GM12892 (cell line): ENCODE measurements around the gene GOT1.

ENCODE experiments used
- POLR2A ChIP-seq: IDR thresholded peaks from 2 replicates; pipeline ENCODE4 v1.6.1; 2011; ENCODE audit warnings: low read depth, low read length, control low read depth
- POLR2AphosphoS5 ChIP-seq: IDR thresholded peaks from 2 replicates; pipeline ENCODE4 v1.6.1; 2011; ENCODE audit warnings: low read depth, low read length, control low read depth

DNA sequence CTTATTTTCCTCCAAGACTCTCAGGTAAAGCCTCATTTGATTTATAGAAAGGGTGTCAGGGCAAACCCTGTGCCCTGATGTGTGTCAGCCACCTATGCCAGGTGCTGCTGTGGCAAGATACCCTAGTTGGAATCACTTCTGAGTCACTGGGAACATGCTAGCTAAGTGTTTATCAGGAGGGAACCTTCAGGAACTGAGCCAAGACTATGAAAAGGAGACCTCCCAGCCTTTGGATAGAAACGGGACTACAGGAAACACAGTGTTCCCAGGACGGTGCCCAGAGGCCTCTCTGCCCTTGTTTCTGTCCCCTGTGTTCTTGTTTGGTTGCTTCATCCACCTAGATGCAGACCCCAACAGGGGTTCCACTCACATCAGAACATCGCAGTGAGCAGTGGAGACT lies 72.7 kb downstream of the GOT1 start:
- TF ChIP-seq POLR2AphosphoS5 (no peak), POLR2A (no peak)
